Midbrain (tissue), 1 donor: ENCODE measurements around the gene COQ8B.
"Not testable (repeated sequence)": the region's sequence is repeated elsewhere in the genome, so short reads cannot be mapped to it uniquely, and the experiment has no call there.

ENCODE experiments used
- DNase-seq: peaks from one replicate; lab custom pipeline; 2025; lab: John Stamatoyannopoulos, UW

The COQ8B gene

GRCh38 chr19:40668991-40669614 lies 47.6 kb downstream of the COQ8B start:
- DNase-seq, result no peak

- DNase-seq, result no peak
Observed at GRCh38 chr19:40667602-40668001, 49.1 kb downstream of the COQ8B start.

- no peak for DNase-seq
Observed at GRCh38 chr19:40666803-40667438, 49.8 kb downstream of the COQ8B start.

GRCh38 chr19:40663695-40664692 lies 52.7 kb downstream of the COQ8B start:
- DNase-seq, result no peak

- peak; percentile 85 for DNase-seq
Observed at GRCh38 chr19:40662925-40663694, 53.6 kb downstream of the COQ8B start.

- DNase-seq, result no peak
Observed at GRCh38 chr19:40661616-40662015, 55.1 kb downstream of the COQ8B start.

- no peak for DNase-seq
Observed at GRCh38 chr19:40659566-40659965, 57.1 kb downstream of the COQ8B start.

- no peak for DNase-seq
Observed at GRCh38 chr19:40659116-40659515, 57.6 kb downstream of the COQ8B start.

- DNase-seq, result no peak
Observed at GRCh38 chr19:40658031-40658430, 58.7 kb downstream of the COQ8B start.

- DNase-seq, result not testable (repeated sequence)
Observed at GRCh38 chr19:40655684-40656083, 61.0 kb downstream of the COQ8B start.

GRCh38 chr19:40652303-40652702 lies 64.4 kb downstream of the COQ8B start:
- not testable (repeated sequence) for DNase-seq

- no peak for DNase-seq
Observed at GRCh38 chr19:40650749-40651305, 65.9 kb downstream of the COQ8B start.

- not testable (repeated sequence) for DNase-seq
Observed at GRCh38 chr19:40649903-40650675, 66.6 kb downstream of the COQ8B start.

- DNase-seq, result no peak
Observed at GRCh38 chr19:40646743-40647254, 69.9 kb downstream of the COQ8B start.

- no peak for DNase-seq
Observed at GRCh38 chr19:40642757-40643305, 73.9 kb downstream of the COQ8B start.

GRCh38 chr19:40642051-40642706 lies 74.5 kb downstream of the COQ8B start:
- DNase-seq, result no peak
